Keratinocyte (primary cell): Measurements from ENCODE around the gene SLC26A5. TPM values are rescaled to one million over a fixed set of nuclear protein-coding genes. Genes with fewer than 3 reads are reported as not detected.

Source experiments
- DNase-seq: peaks from one replicate; pipeline ENCODE4 v3.0.0-alpha.2; 2011; ENCODE audit warnings: low read depth, missing footprints, low spot score
- FAIRE-seq: peaks from 2 replicates; lab custom pipeline; 2011; peaks lifted over from hg19 to GRCh38; lab: Jason Lieb, UNC
- H2AFZ ChIP-seq: 2 replicates; pipeline ENCODE4 v1.6.0; 2012; ENCODE audit warnings: low read length, control low read depth, inconsistent platforms; ENCODE audit not compliant: control insufficient read depth
- H3K27ac ChIP-seq: 2 replicates; pipeline ENCODE4 v1.5.1; 2011; ENCODE audit warnings: low read length; ENCODE audit not compliant: control insufficient read depth, insufficient read depth
- H3K27me3 ChIP-seq: 3 replicates; pipeline ENCODE4 v1.6.0; 2011; ENCODE audit warnings: low read length; ENCODE audit not compliant: control insufficient read depth, insufficient read depth; ENCODE audit errors: extremely low read depth
- H3K36me3 ChIP-seq, 2 experiments: 2 replicates in 1 of 2; 3 replicates in 1 of 2; pipeline ENCODE4 v1.5.1; 2011; ENCODE audit warnings: low read length in 2 of 2, mild to moderate bottlenecking in 1 of 2; ENCODE audit not compliant: control insufficient read depth in 2 of 2, insufficient read depth in 2 of 2; ENCODE audit errors: extremely low read depth in 1 of 2
- H3K4me1 ChIP-seq: 3 replicates; pipeline ENCODE4 v1.5.1; 2011; ENCODE audit warnings: low read length; ENCODE audit not compliant: control insufficient read depth, insufficient read depth; ENCODE audit errors: extremely low read depth
- H3K4me2 ChIP-seq: 3 replicates; pipeline ENCODE4 v1.6.0; 2011; ENCODE audit warnings: low read depth, low read length; ENCODE audit not compliant: control insufficient read depth, insufficient read depth; ENCODE audit errors: extremely low read depth
- H3K4me3 ChIP-seq, 3 experiments: fragments of 200-600 bp in 1 of 3; sonication (generic) in 1 of 3; 2 replicates in 2 of 3; 3 replicates in 1 of 3; pipeline ENCODE4 v1.5.1; 2011 to 2016; ENCODE audit warnings: low read length in 3 of 3, mild to moderate bottlenecking in 3 of 3, control low read depth in 2 of 3, inconsistent platforms in 1 of 3, low read depth in 1 of 3, mixed read lengths in 1 of 3, mixed run types in 1 of 3, moderate library complexity in 1 of 3; ENCODE audit not compliant: control insufficient read depth in 2 of 3, insufficient read depth in 2 of 3; ENCODE audit errors: extremely low read depth in 1 of 3
- H3K79me2 ChIP-seq: 2 replicates; pipeline ENCODE4 v1.6.0; 2012; ENCODE audit warnings: low read length; ENCODE audit not compliant: control insufficient read depth, insufficient read depth
- H3K9ac ChIP-seq: 3 replicates; pipeline ENCODE4 v1.6.0; 2011; ENCODE audit warnings: low read length; ENCODE audit not compliant: control insufficient read depth, insufficient read depth; ENCODE audit errors: extremely low read depth
- H3K9me1 ChIP-seq: 3 replicates; pipeline ENCODE4 v1.6.0; 2011; ENCODE audit warnings: low read length; ENCODE audit not compliant: control insufficient read depth, insufficient read depth; ENCODE audit errors: extremely low read depth
- H3K9me3 ChIP-seq: 2 replicates; pipeline ENCODE4 v1.5.1; 2012; ENCODE audit warnings: low read depth, low read length; ENCODE audit not compliant: control insufficient read depth
- H4K20me1 ChIP-seq: 3 replicates; pipeline ENCODE4 v1.6.0; 2011; ENCODE audit warnings: low read length; ENCODE audit not compliant: control insufficient read depth, insufficient read depth; ENCODE audit errors: extremely low read depth
- CTCF ChIP-seq, 3 experiments: IDR thresholded peaks in 1 of 3; conservative IDR thresholded peaks in 1 of 3; optimal IDR thresholded peaks in 1 of 3; 2 replicates in 2 of 3; 3 replicates in 1 of 3; pipeline versions ENCODE3 to v1.5.1; 2011; ENCODE audit warnings: low read length in 3 of 3, mild to moderate bottlenecking in 3 of 3, moderate library complexity in 2 of 3, control low read depth in 1 of 3, inconsistent platforms in 1 of 3; ENCODE audit not compliant: insufficient read depth in 2 of 3; ENCODE audit errors: extremely low read depth in 1 of 3
- EZH2 ChIP-seq: IDR thresholded peaks from one replicate; pipeline ENCODE4 v1.6.1; 2012; ENCODE audit warnings: inconsistent platforms, mild to moderate bottlenecking, low read length, moderate library complexity
- dilution Hi-C: fragments of 300-500 bp; cut with MboI; formaldehyde crosslinking; loops from one replicate; pipeline ENCODE4 v1.7.0; 2020; ENCODE audit warnings: low sequenced_read_pairs; ENCODE audit not compliant: extremely low pct_ligation_motif_present
- polyA plus RNA-seq, 5 experiments: library from polyadenylated mRNA; depleted of rRNA in 3 of 5; stranded (reverse) in 3 of 5; stranded (forward) in 1 of 5; unstranded in 1 of 5; fragments of >200 nt; gene quantifications; 1 replicate in 1 of 5; 2 replicates in 3 of 5; 3 replicates in 1 of 5; pipeline versions ENCODE4 v1.2.1 to v1.2.3, GENCODE V29; 2011 to 2012; ENCODE audit warnings: missing spikeins in 2 of 5, low read depth in 1 of 5, low replicate concordance in 1 of 5

The SLC26A5 gene
- polyA plus RNA-seq, 1 donor (not counting 4 experiments of a cell fraction or from before 2014, with no cell fraction given) = not detected

- Histone ChIP-seq H3K4me1 (peaks cover 18% of the 10 kb centered on the region), H3K9me3 (no peaks in the 10 kb centered on the region), H3K9ac (no peak overlapping the region), H3K4me2 (peak overlapping the region; percentile 88), H3K79me2 (peaks cover 72% of the 10 kb centered on the region), H3K9me1 (no peaks in the 10 kb centered on the region), H3K27ac (peak overlapping the region; percentile 33), H3K36me3 (peaks cover 4% of the 10 kb centered on the region in 2 experiments), H3K27me3 (no peaks in the 10 kb centered on the region), H2AFZ (no peak overlapping the region), H4K20me1 (peaks cover 2% of the 10 kb centered on the region), H3K4me3 (peak overlapping the region; percentile 87 to 96 (median 87))
- dilution Hi-C loops = no loop called here
- FAIRE-seq (no peak), DNase-seq (no peak)
- TF ChIP-seq CTCF (optimal IDR thresholded peaks at IDR 0.05 in 1 of 3, IDR thresholded peaks at IDR 0.05 in 1 of 3, conservative IDR thresholded peaks at IDR 0.05 in 1 of 3; ENCODE audit: extremely low read depth in 1 of 3, insufficient read depth in 2 of 3, low read length in 3 of 3) (no peak), EZH2 (no peak)
Measured at GRCh38 chr7:103348959-103349358, 97.0 kb downstream of the SLC26A5 start.

DNA sequence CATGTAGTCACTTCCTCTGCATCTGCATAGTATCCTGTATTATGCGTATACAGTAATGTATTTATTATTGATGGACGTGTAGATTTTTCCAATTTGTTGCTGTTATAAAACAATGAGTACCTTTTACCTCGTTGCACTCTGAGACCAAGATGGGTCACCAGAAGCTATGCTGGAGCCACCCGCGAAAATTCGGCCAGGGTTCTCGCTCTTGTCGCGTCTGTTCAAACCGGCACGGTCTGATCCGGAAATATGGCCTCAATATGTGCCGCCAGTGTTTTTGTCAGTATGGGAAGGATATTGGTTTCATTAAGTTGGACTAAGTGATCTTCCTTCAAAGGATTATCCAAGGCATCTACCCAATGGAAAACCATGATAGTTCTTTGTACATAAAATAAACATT, 97.6 kb downstream of the SLC26A5 start:
- no peak for TF ChIP-seq EZH2
- TF ChIP-seq CTCF (optimal IDR thresholded peaks at IDR 0.05 in 1 of 3, IDR thresholded peaks at IDR 0.05 in 1 of 3, conservative IDR thresholded peaks at IDR 0.05 in 1 of 3; ENCODE audit: extremely low read depth in 1 of 3, insufficient read depth in 2 of 3, low read length in 3 of 3) = no peak
- no peak for DNase-seq
- Histone ChIP-seq H3K4me3 (peak overlapping the region; percentile 87 to 96 (median 87)), H3K9me1 (no peaks in the 10 kb centered on the region), H3K4me2 (peak overlapping the region; percentile 88), H4K20me1 (peaks cover 2% of the 10 kb centered on the region), H3K27ac (peak overlapping the region; percentile 33), H3K9me3 (no peaks in the 10 kb centered on the region), H3K27me3 (no peaks in the 10 kb centered on the region), H2AFZ (no peak overlapping the region), H3K36me3 (peaks cover 4% of the 10 kb centered on the region in 2 experiments), H3K4me1 (peaks cover 18% of the 10 kb centered on the region), H3K79me2 (peaks cover 74% of the 10 kb centered on the region), H3K9ac (peak overlapping the region; percentile 96)
- no peak for FAIRE-seq
- dilution Hi-C loops = no loop called here
